ENCODE results near the gene LRIG2. TPM values are rescaled to one million over a fixed set of nuclear protein-coding genes. Genes with fewer than 3 reads are reported as not detected.
"Not testable (repeated sequence)": the region's sequence is repeated elsewhere in the genome, so short reads cannot be mapped to it uniquely, and the experiment has no call there.

Gene LRIG2
- total RNA-seq, 1 donor from 2014 or later = 9.5 TPM

DNA sequence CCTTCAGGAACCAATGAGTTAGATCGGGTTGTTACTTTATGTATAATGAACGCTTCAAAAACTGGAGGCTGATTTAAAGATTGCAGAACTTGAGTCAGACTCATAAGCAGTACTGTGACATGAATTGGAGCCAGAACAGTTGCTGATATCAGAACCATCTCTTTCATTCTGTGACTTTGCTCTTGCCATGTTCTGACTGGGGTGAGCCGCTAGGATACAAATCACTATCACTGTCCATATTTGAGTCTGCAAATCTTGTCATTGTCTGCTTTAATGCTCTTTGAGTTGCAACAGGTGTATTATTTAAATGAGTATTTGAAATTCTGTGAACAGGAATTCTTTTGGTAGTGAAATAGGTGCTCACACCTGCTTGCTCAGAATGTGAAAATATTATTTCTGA, 52.5 kb downstream of the LRIG2 start:
- DNase-seq (ENCODE audit: low read depth, low spot score) = no peak

DNA sequence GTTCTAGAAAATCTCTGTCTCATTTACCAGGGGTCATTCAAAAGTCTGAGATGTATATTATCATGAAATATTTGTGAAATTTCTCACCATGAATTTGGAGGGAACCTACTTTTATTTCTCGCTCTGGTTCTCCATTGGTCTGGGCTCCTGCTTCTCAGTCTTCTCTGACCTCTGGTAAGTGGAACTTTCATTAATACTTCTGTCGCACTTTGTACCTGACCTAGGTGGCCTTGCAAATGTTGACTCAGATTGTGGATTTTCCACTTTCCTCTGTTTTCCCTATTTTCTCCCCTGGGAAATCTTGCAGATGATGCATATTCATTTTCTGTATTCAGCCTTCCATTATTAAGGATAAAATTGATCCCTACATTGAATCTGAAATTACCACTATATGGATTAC, 53.2 kb downstream of the LRIG2 start:
- no peak for DNase-seq (ENCODE audit: low read depth, low spot score)

DNA sequence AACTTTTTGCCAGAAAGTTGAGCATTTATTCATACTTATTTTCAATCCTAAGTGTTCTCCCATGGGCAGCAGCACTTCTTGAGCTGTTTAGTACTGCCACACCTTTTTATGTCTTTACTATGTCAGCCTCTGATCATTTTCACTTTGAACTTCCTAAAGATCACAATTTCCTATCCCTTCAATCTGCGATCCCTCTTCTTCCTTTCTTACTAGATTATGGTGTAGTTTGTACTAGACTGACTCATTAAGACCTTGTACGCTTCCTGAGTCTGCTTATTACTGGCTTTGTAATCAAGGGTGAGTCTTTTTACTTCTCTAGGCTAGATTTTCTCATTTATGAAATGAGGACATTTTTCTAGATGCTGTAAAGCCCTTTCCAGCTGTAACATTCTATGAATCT, 55.1 kb downstream of the LRIG2 start:
- DNase-seq (ENCODE audit: low read depth, low spot score) = no peak

DNA sequence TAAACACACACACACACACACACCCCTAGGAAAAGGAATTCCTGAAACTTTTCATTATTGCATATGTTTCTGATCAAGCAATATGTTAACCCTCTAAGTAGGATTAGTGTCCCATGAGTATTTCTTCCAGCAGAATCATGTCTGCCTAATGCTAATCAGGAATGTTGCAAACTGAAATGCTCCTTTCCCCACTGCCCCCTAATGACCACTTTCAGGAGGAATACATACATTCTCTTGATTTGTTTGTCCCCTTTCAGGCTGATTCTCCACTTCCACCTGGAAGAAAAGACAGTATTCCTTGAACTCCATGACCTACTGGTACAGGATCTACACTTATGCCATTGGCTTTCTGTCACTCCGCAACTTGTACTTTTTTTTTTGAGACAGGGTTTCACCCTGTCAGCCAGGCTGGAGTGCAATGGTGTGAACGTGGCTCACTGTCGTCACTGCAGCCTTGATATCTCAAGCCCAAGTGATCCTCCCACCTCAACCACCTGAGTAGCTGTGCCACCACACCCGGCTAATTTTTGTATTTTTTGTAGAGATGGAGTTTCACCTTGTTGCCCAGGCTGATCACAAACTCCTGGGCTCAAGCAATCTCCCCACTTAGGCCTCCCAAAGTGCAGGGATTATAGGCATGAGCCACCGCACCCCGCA, 56.7 kb downstream of the LRIG2 start:
- no peak for DNase-seq (ENCODE audit: low read depth, low spot score)

DNA sequence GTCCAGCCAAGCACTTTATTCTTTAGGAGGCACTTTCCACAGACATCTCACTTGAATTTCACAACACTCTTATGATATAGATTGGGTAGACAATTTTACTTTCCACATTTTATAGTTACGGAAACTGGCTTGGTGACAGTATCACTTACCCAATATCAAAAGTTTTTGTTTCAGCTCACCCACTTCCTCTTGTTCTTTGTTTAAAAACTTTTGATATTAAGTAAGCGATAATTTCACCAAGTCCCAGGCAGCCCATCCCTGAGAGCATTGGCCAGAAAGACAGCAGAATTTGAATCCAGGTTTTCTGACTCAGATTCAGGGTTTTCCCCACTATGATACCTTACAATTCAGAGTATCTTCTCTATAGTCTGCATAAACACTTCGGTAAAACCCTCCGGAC, 60.0 kb downstream of the LRIG2 start:
- DNase-seq (ENCODE audit: low read depth, low spot score) = no peak

DNA sequence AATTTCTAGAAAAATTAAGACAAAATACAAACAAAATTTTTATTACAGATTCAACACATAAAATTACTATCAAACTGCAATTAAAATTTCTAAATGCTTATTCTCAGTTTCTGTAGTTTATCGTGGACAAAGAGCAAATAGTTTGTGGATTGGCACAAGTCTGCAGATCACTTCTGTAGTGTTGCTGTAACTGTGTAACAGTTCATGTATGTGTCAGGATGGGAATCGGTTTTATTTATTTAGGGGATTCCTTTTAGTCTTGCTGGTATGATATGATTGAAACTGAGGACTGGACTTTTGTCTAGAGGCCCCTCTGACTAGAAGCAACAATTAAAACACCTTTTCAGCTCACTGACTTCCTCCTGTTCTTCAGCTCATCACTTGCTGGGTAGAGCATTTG, 60.8 kb downstream of the LRIG2 start:
- DNase-seq (ENCODE audit: low read depth, low spot score) = no peak

DNA sequence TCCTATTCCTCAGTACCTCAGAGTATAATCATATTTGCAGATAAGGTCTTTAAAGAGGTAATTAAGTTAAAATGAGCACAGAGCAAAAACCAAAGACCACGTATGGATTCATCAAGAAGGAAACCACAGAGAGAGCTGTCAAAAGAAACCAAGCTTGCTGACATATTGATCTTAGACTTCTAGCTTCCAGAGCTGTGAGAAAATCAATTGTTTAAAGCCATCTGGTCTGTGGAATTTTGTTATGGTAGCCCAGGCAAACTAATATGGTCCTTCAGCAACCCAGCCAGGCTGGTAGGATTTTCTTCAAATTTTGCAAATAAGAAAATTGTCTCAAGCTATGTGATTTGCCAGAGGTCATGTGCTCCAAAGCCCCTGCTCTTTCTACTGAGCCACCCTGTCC, 62.5 kb downstream of the LRIG2 start:
- no peak for DNase-seq (ENCODE audit: low read depth, low spot score)

DNA sequence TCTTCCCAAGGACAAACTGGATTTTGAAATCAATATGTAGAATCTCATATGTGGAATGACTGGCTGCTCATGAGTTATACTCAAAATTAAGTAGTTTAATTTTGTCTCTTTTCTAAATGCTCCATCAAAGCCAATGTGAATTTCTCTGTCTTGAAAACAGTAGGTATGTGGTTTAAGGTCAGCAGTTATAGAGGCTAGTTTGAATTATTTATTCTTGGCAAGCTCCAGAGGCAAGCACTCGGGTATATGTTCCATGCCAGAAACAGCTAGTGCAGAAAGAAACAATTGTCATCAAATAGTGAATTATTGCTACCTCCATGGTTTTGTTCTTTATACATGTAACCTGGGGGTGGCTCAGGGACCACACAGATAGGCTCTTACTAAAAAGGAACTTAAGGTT, 63.5 kb downstream of the LRIG2 start:
- DNase-seq (ENCODE audit: low read depth, low spot score) = no peak

DNA sequence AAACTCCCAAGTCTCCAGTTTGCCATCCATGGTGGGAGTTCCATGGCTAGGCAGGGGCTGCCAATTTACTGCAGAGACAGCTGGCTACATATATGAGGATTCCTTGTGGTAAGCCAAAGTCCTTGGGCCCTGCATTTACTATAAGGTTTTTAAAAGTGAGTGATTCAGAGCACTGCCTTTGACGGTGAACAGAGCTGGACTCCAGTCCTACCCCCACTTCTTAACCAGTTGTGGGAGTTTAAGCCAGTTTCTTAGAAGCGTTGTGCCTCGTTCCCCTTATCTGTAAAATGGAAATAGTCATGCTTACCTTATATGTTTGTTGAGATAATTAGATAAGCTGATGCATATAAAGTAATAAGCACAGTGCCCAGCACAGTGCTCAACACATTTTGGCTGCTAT, 64.6 kb downstream of the LRIG2 start:
- DNase-seq (ENCODE audit: low read depth, low spot score) = no peak

DNA sequence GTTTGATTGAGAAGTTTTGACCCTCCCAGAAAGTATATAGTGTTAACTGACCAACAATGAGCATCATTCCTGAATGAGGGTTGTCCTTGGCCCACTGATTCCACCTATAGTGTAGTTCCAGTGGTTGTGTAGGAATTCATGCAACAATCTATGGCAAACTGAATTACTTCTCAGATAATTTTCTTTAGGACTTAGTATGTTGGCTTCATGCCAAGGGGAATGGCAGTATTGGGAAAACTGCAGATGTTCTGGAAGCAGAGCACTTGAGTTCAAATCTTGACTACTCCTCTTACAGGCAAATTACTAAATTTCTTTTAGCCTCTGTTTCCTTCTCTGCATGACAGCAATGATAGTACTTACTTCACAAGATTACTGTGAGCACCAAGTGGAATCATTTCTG, 65.8 kb downstream of the LRIG2 start:
- no peak for DNase-seq (ENCODE audit: low read depth, low spot score)

DNA sequence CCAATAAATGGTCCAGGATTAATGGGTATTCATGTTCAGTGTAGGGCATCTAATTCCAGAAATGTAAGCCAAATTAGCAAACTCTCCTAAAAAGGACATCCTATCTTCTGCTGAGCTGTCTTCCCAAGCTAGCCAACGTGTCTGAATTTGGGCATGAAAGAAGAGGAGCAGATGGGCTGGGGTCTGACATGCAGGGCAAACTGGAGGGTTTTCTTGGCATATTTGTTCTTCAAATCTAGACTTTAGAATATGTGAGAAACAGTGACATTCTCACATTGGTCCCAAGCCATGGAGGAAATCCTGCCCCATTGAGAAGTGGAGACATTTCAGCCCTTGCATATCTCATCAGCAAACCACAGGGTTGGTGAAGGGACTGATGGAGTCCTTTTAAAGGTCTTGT, 67.2 kb downstream of the LRIG2 start:
- DNase-seq (ENCODE audit: low read depth, low spot score) = no peak

DNA sequence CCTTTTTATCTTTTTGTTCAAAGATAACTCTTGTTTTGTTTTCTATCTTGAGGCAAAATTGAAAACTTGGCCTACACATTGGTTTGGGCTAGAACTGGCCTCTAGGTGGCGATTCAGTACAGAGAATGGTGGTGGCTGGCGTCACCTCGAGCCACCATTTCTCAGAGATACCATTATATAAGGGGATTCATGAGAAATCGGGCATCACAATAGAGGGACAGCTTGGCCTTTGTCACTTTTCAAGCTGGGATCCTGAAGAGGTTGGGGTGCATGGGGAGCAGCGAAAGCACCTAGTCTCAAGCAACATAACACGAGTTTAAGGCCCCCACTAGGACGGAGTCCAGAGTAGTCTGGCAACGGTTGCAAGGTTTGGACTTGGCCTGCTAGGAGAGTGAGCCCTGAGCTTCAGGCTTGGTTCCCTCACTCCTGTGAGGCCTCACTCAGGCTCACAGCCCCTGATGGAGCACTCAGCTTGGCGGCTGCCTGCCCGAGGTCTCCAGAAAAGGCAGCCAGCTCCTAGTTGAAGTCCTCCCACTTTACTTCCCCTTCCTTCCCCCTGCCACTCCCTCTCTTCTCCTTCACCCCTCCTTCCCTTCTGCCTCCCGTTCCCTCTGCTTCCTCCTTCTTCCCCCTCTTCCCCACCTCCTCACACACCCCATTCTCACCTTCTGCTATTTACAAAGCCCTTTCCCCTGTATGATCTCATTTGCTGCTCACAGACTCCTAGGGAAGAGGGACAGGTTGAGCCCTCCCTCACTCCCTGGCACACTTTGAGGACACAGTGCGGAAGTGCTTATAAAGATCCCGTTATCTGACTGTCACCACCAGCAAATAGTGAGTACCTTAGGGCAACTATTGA, 67.8 kb downstream of the LRIG2 start:
- peak; percentile 29 for DNase-seq (ENCODE audit: low read depth, low spot score)

DNA sequence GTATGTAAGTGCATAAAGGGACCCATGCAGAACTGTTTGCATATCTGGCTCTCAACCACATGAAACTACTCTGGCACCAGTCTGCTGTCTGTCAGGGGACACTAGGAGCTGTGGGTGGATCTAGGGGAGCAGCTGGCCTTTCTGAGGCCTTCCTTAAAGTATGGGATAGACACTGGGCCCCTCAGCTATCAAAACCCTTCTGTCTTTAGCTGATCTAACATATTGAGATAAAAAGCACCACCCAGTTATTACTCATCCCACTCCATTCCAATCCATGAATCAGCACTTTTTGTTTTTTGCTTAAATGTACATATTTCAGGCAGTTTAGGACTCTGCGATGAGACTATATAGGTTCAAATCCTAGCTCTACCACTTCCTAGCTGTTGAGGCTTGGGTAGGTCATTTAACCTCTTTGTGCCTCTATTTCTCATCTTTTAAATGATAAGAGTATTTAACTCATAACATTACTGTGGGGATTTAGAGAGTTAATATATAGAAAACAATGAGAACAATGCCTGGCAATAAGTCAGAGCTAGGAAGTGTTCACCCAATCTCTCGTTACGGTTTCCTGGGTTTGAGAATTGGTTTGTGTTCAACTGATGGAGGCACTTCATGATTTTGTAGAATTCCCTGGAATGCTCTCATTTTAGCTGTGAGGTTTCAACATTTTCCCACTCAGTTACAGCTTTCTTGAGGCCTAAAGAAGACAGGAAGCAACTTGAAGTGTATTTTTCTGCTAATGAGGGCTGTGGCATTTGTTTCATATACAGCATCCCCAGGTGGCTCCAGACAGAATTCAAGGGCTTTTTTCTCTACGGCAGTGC, 68.9 kb downstream of the LRIG2 start:
- no peak for DNase-seq (ENCODE audit: low read depth, low spot score)

DNA sequence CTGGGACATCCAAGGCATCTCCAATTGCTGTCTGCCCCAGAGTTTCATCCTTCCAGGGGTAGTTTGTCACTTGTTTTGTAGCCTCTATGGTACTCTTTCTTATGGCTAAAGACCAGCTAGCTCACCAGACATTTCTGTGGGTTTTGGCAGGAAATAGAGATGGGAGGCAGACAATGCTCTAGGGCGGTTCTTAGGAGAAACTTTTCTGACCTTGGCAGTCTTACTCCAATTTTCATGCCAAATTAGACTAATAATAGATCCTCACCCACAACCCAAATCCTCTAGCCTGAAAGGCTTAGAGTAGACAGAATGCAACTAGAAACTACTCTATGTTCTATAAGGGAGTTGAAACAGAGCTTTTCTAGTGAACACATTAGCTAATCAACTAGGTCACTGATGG, 69.8 kb downstream of the LRIG2 start:
- peak; percentile 11 for DNase-seq (ENCODE audit: low read depth, low spot score)

DNA sequence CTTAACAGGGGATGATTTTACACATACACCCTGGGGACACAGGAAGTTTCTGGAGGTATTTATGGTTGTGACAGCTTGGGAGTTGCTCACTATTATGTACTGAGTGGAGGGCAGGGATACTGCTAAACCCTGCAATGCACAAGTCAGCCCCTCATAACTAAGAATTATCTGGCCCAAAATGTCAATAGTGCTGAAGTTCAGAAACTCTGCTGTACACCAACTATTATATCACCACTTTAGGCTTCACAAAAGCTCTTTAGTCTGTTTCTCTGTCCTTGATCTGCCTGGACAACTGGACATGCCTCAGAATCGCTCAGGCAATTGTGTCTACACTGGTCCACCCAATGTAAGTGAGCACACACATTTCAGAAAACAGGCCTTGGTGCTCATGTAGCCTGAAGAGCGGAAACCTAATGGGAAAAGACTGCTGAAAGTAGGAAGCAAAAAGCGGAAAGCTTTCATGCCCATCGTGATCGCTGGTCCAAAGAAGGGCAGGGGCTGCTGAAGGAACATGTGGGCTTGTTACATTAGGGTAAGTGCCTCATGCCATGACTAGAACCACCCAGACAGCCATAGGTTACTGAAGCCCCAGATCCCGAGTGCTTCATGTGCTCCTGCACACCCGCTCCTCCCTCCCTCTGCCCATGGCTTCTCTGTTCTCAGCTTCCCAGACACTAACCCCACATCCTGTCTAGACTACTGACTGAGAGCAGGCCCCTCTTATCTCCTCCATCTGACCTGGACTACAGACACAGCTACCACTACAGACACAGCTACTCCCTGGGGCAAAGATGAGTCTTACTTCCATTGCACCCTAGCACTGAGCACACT, 73.5 kb downstream of the LRIG2 start:
- no peak for DNase-seq (ENCODE audit: low read depth, low spot score)

DNA sequence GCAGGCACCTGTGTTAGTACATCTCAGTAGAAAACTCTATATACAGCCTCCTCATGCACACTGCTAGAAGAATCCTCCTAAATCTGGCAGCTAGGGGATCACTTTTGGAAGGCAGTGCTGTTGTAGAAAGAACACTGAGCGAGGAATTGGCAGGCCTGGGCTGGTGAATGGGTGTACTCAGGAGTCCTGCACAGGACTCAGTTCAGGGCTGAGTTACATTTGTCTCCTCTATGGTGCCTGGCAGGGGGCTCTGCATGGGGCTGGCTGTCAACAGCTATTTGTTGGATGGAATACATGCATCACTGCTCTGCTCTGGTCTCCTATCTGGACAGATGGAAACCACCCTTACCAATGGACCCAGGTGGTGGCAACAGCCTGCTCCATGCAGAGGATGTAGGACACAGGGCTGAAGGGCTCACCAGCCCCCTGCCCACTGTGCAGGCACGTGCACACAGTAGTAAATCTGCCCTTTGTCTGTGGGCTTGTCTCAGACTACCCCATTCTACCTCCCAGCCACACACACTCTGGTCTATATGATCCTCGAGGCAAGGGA, 74.2 kb downstream of the LRIG2 start:
- DNase-seq (ENCODE audit: low read depth, low spot score) = no peak

DNA sequence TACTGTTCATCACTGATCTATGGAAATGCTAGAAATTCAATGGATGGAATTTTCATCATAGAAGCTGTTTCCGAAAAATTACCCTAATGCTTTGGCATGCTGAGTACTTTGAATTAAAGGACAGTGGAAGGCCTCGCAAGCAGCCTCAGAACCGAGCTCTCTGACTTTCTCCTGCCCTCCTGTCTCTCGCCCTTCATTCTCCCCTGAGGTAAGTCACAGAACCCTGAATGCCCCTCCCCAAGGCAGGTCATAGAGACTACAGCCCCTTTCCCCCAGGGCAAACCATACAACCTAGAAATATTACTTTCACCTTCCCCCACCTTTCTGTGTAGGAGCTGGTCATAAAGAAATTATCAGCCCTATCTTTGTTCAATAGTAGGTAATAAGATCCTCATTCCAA, 74.8 kb downstream of the LRIG2 start:
- no peak for DNase-seq (ENCODE audit: low read depth, low spot score)

DNA sequence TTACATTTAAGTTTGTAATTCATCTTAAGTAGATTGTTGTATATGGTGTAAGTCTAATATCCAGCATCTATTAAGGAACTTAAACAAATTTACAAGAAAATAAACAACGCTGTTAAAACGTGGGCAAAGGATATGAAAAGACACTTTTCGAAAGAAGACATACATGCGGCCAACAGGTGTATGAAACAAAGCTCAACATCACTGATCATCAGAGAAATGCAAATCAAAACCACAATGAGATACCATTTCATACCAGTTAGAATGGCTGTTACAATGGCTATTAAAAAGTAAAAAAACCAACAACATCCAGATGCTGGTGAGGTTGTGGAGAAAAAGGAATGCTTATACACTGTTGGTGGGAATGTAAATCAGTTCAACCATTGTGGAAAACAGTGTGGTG, 77.5 kb downstream of the LRIG2 start:
- DNase-seq (ENCODE audit: low read depth, low spot score) = not testable (repeated sequence)

DNA sequence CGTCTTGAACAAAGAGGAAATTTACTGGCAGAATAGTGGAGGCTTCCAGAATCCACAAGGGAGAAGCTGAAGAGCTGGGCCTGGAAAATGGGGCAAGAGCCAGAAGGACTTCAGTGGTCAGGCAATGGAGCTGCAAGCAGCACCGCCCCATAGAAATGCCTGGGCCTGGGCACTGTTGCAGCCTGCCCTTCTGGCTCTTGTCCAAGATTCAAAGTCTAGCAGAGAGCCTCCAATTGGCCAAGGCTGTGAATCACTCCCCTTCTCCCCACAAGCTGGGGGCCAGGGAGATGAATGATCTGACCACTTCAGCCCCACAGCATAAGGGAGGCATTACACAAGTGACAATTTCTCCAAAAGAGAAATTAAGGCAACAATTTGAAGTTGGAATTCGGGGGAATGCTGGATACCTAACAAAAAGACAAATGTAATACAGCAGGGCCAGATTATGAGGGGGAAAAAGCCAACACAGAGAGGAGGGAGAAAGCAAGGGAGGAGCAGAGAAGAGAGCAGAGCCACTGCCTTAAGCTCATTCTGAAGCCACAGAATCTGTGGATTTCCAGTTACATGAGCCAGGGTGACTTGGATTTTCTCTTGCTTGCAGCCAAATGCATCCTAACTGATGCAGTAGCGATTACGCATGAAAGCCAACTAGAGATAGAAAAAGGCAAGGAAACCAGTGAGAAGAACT, 80.3 kb downstream of the LRIG2 start:
- no peak for DNase-seq (ENCODE audit: low read depth, low spot score)

DNA sequence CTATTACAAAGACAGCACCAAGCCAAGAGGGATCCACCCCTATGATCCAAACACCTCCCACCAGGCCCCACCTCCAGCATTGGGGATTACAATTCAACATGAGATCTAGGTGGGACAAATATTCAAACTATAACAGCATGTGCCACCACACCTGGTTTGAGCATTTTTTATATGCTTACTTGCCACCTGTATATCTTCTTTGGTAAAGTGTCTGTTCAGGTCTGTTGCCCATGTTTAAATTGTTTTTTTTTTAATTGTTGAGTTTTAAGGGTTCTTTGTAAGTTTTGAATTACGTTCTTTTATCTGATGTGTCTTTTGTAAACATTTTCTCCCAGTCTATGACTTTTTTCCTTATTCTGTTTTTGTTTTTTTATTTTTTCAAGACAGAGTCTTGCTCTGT, 83.4 kb downstream of the LRIG2 start:
- DNase-seq (ENCODE audit: low read depth, low spot score) = no peak

All from pulmonary artery endothelial cell (primary cell).